TTC549 (cell line): Measurements from ENCODE around the gene SPTA1.

ENCODE experiments used
- FAIRE-seq: peaks from 2 replicates; lab custom pipeline; 2012; peaks lifted over from hg19 to GRCh38; lab: Jason Lieb, UNC

Gene SPTA1

DNA sequence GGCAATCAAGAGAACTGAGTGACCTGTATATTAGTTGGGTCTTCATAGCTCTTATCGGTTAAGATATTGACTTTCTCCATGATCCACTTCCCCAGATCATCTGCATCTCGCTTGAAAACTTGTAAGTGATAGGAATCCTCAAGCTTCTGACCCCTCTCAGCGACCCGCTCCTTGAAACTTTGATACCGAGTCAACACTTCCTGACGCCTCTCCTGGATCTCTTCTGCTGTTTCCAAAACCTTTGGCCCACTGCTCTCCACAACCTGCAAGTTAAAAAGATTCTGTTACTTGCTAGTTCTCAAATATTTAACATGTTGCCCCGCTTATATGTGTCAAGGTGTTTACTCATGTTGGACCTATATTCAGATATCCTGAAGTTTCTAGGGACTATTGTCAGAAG, 1.4 kb downstream of the SPTA1 start:
- no peak for FAIRE-seq

DNA sequence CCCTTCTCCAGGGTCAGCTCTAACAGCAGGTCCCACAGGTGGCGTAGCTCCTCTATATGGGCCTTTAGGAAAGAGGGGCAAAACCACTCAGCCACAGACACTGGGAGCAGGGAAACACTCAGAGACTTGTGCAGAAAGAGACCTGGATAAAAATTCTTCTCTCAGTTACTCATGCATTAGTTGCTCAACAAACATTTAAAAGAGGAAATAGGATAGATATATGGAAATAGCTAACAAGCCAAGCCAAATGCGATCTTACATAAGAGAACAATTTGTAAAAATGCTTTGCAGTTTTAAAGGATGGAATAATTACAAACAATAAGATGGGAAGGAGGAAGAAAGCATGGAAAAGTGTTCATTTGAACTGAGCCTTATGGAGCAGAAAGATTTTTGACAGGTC, 4.9 kb downstream of the SPTA1 start:
- no peak for FAIRE-seq

DNA sequence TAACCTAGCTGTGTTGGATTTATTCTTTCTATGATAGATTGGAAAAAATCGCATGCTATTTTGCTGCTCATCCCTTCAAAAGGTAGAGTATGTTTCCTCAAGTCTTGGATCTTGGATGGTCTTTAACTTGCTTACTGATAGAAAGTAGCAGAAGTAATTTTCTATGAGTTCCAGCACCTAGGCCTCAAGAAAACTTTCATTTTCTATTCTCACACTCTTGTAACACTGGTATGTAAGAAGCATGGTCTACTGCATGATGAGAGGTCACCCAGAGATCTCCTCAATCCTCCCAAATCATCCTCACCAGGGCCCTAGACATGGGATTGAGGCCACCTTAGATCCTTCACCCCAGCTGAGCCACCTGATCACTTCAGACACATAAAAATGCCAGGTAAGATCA, 7.2 kb downstream of the SPTA1 start:
- no peak for FAIRE-seq

DNA sequence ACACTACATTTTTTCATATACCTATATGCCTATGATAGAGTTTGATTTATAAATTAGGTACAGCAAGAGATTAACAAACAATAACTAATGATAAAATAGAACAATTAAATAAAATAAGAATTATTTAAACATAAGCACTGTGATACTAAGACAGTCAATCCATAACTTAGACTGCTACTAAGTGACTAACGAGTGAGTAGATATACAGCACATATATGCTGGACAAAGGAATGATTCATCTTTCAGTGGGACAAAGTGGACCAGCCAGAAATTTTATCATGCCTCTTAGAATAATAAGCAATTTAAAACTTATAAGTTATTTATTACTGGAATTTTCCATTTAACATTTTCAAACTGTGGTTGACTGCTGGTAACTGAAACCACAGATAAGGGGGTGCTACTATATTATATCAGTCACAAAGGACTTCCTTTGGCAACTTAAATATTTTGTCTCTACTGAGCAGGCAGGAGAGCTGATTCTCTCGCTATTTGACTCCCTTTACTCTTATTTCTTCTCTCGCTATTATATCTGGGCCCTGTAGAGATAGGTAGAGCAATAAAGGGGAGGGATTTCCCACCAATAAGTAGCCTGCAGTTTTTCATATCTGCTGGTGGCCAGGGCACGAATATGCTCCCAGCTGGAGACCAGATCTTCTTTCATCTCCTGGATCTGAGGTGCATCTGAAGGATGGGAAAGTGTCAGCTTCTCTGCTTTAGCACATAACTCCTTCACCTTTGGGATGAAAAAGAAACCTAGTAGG, 10.8 kb downstream of the SPTA1 start:
- no peak for FAIRE-seq

DNA sequence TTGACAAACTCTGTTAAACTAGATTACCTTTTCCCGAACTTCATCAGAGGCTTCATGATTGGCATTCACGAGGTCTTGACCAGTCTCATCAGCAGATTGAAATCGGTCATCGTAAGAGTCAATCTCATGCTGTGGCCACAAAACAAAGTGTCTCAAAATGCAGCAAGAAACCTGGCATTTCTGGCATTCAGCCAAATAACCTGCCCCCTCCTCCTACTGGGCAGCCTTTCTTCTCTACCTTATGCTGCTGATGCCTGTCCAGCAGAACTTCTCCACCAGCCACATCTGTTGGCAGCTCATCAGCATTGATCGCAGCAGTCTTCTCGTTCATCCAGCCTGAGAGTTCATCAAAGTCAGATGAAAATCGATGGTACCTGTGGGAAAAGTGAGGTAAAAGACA, 12.2 kb downstream of the SPTA1 start:
- FAIRE-seq: no peak

DNA sequence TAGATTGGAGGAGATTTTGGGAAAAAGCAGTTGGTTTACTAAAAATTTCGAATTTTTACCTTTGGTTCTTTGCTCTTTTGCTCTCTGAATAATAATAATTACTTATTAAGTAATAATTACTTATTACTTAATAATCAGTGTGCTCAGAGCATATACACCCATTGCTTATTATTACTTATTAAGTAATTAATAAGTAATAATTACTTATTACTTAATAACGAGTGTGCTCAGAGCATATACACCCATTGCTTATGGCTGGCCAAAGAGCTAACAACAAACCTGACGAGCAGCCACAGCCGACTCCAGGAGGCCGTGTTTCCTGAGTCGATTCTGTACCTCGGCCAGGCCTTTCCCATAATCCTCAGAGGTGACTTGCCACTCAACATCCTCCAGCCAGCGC, 20.5 kb downstream of the SPTA1 start:
- no peak for FAIRE-seq

DNA sequence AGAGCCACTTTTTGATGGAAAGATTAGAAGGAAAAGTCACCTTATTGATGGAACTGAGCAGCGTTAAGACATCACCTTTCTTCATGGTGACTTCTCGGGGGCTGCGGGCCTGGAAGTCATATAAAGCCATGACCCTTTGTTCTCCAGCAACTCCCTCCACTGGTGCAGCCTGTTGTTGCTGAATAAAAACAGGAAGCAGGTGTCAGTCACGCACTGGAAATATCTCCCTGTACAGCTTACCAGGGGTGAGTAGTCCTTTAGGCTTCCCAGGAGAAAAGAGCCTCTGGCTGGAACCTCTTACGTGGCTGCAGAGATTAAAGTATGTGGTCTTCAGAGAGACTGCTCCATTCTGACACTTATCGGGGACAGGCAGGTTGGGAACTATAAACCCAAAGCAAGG, 31.9 kb downstream of the SPTA1 start:
- no peak for FAIRE-seq

DNA sequence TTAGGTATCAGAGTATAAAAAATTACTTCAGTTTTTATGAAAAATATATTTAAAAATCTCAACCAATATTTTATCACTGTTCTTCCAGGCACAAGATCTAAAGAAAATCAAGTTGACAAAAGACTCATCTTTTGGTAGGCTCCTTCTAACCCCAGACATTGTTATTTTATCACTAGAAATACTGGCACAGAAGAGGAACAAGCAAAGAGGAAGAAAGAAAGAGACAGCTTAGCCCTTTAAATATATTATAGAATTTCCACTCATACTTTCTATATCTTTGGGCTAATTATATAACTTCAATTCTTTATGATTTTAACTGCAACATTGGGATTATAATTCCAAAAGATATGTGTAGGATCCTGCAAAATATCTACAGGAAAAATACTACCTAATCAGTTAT, 32.4 kb downstream of the SPTA1 start:
- no peak for FAIRE-seq

DNA sequence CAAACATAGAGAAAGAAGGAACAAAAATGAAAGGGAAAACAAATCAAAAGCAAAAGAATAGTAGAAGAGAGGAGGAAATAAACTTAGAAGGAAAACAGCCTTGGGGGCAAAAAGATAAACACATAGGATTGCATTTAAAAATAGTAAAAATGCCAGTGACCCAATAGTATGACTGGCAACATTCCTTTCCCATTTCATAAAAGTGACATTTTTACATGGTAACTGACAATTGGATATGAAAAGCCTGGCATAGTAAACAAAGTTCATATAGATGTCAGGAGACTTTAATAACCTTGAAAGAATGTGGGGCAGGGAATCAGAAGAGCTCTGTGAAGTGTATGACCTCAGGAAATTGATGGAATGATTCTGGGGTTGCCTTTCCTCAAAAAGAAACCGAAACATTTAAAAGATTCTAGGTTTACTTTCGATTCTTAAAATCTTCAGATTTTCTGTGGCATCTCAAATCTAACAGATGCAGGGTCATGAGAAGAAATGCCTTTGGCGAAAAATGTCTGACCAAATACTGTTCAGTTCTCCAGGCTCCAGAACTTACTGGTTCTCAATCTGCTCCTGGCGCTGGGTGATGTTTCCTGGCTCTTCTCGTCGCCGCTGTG, 33.7 kb downstream of the SPTA1 start:
- FAIRE-seq: no peak

DNA sequence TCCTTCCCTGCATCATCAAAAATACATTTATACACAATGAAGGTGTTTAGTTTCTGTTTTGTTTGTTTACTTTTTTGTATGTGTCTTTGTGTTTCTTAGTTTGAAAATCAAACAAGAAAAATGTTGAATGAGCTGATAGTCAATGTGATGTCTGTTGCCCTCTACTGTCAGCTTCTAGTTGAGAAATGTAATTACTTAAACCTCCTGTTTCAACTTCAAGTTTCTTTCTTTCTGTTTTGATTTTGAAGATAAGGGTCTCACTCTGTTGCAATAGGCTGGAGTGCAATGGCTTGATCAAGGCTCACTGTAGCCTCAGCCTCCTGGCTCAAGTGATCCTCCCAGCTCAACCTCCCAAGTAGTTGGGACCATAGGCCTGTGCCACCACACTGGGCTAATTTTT, 37.5 kb downstream of the SPTA1 start:
- FAIRE-seq: no peak

DNA sequence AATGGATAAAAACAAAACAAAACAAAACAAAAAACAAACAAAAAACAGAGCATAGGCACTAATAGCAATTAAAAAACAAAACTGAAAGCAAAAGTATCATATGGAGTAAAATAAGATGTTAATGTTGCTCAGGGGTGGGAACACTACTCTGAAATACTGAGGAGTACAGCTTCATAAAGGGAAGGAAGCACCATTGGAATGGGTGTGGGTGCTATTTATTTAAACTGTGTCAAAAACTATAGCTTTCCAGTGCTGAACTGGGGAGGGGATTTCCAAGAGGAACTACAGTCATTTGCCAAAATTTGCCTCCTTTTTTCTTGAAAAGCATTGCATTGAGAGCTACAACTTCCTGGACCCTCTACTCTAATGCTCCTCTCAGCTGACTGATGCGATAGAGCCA, 40.0 kb downstream of the SPTA1 start:
- FAIRE-seq: no peak

DNA sequence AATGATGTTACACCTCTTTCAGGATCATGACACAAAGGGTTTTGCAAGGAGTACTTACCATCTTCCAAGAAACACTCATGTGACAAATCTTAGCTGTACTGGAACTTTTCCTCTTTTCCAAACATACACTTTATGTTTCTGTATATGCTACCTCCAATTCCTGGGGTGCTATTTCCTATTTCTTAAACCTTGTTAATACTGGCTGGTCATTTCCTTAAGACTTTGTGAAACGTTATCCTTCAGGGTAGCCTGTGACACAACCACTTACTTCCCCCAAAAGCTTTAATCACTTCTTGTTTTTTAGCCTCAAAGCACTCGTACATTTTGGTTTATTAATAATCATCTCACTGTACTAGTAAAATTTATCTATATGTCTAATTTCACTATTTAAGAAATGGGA, 42.1 kb downstream of the SPTA1 start:
- no peak for FAIRE-seq

DNA sequence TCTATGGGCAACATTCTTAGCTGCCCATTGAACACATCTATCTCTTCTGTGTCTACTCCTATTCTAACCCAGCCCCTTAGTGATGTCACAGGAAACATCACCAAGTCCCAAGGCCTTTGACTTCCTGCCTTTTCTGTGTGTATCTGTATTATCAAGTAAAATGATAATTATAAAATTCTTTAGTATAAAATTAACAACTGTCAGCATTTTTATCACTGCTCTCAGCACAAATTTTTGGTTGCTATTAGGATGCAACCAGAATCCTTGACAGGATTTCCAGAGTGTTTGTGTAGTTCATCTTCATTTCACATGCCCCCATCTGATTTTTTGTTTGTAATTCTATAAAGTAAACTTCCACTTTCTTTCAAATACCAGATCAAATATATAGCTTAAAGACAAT, 47.6 kb downstream of the SPTA1 start:
- no peak for FAIRE-seq

DNA sequence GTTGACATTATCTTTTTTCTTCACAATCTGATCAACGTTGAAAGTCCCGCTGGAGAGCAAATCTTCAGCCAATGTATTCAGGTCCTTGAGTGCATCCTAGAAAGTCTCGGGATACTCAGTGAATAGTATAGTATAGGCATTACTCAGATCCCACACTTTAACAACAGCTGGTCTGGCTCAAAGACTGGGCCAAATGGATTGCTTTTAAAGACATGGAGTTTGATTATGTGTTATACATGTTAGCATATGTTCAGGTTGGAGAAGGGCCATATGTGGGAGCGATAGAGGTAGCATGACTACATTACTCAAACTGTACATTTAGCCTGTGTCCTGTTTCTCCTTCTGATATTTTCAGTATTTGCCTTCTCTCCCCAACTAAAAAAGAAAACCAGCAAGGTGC, 48.4 kb downstream of the SPTA1 start:
- no peak for FAIRE-seq

DNA sequence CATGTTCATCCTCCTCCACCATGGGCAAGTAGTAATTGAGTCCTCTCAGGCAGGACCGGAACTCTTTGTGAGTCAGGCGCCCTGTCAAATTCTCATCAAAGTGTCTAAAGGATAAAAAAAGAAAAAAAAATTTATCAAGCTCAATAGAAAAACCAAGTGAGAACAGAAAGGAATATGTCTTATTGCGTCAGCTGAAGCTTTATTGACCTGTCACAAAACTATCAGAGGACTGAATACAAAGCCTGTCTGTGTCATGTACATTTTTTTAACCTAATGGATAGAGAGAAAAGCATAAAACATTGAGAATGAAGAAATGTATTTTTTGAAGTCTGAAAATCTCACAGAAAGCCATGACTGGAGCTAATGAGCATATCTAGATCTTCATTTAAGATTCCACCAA, 72.8 kb downstream of the SPTA1 start:
- FAIRE-seq: no peak

DNA sequence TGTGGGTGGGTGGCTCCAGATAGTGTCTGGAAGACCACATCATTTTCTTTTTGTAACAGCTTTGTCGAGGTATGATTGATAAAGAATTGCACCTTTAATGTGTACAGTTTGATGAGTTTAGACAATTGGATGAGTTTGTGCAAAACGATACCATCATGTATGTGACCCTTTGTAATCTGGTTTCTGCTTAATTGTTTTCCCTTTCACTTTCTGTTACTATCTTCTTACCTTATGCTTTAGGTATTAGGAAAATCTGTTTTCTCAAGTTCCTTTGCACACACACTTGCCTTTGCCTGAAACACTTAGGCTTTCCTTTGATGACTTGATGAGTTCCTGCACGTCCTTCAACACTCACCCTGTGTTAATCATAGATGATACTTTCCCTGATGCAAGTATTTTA, 74.6 kb downstream of the SPTA1 start:
- no peak for FAIRE-seq

DNA sequence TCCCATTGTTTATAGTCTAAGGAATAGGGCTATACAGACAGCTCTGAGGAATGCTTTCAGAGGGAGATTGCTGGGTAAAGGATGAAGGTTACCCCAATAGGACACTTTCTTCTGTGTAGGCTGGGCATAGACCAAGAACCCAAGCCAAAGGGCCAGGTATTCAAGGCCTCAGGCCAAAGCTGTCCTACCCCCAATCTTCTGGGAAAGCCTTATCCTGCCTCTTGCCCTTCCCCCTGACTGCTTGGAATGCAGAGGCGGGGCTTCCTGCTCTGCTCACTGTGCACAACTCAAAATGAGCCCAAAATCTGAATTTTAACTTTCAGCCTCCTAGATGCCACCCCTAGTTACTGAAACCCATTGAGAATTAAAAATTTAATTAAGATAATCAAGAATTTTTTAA, 79.2 kb downstream of the SPTA1 start:
- no peak for FAIRE-seq

DNA sequence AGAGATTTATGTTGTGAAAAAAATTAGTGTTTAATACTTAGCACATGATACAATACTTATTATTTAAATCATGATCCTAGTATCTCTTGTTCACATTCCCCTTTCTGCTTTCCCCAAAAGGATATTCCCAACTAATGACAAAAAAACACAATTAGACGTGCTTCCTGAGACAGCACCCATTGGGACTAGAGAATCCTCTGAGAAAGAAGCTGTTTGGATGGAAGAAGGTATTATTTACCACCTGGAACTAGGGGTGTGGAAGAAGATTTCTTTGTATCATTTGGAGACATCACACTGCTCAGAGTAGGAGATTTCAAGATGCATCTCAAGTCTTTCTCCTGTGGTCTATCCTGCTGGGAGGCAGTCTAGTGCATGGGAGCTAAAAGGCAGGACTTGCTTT, 81.5 kb downstream of the SPTA1 start, which contains the start of gene OR10Z1:
Gene OR10Z1 (plus strand): TSS at position 301 of the 400 bp plus-strand sequence. CDS start 1,171 bp downstream, outside the sequence.
- FAIRE-seq: no peak

DNA sequence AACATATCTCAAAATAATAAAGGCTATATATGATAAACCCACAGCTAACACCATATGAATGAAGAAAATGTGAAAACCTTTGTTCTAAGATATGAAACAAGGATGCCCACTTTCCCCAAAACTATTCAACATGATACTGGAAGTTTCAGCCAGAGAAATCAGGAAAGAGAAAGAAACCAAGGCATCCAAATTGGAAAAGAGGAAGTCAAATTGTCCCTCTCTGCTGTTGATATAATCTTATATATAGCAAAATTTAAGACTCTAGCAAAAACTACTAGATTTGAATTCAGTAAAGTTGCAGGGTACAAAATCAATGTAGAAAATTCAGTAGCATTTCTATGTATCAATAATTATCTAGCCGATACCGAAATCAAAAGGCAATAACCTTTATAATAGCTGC, 85.8 kb downstream of the SPTA1 start:
- FAIRE-seq: no peak

DNA sequence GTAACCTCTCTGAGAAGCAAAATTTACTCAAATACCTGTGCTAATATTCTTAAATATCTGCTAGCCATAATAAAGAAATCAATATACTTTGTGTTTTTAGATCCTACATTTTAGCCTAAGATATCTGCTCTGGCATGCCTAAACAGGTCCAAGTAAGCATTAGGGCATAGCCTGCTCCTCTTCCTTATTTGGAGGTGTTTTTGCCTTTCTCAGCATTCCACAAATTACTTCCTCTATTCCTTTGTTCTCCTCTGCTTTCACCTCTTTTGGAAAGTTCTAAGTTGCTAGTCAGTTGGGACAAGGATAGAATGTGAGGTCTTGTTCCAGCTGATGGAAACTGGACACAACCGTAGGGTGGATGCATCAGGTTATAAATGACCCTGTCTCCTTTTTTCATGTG, 99.6 kb downstream of the SPTA1 start:
- FAIRE-seq: no peak

DNA sequence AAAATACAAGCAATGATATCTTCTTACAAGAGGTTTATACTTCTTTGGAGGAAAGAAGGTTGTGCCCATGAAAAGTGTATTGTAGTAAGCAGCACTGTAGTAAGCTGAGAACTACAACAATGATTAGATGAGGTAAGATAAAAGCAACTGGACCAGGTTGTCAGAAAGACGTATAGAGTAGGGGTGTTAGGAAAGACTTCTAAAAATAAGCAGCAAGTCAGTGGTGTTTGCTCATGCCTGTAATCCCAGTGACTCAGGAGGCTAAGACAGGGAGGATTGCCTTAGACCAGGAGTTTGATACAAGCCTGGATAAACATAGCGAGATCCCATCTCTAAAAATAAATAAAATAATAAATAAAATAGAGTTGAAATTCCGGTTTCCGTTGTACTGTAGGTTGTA, 102.6 kb downstream of the SPTA1 start:
- no peak for FAIRE-seq

DNA sequence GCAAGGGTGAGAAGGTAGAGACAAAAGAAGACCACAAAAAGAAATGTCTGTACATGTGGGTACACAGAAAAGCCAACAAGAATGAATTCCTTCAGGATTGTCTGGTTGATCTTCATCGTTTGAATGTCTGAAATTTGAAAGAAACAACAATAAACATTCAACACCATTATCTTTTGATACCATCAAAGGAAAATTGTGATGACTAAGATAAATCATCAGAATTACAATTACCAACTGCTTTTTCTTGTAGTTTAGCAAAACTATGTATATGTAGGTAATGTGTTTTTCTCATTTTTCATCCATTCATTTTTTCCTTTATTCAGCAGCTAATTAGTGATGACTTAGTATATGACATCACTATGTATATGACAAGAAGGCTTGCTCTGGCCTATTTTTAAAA, 106.8 kb downstream of the SPTA1 start, which contains the start of gene OR10X1:
Gene OR10X1 (minus strand): TSS at position 167 of the 400 bp plus-strand sequence. CDS start 0 bp downstream, at position 167.
- FAIRE-seq: no peak

DNA sequence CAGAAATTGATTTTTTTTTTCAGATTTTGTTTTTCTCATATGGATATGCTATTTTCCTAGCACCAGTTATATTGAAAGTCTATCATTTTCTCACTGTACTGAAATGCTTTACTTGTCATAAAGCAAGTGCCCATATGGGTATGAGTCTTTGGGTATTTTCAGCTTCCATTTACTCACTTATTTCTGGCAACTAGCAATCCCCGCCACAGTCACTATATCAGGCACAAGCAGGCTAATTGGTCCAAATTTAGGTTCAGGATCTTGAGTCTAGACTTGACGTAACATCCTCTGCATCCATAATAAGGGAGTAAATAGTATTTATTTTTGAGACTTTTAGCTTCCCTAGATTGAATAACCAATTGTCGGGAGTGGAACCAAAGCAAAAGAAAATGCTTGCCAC, 109.0 kb downstream of the SPTA1 start:
- no peak for FAIRE-seq

DNA sequence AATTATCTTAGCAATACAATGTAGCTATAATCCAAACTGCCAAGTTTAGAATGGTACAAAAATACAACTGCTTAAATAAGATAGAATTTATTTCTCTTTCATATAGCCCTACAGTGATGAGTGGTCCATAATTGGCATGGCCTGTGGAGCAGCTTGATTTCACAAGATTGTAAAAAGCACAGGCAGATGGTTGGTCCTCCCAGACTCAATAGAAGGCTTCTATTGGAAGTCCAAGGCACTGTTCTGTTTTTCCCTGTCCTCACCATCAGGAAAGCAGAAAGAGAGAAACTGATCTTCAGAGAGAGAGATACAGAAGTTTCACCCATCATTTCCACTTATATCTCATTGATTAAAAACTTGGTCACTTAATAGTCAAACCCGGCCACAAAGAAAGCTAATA, 114.3 kb downstream of the SPTA1 start:
- no peak for FAIRE-seq
